MCF 10A (cell line): ENCODE results near the gene PRKG1. TPM values are rescaled to one million over a fixed set of nuclear protein-coding genes. Genes with fewer than 3 reads are reported as not detected.

Source experiments
- BruUV-seq: library from RNA; stranded (reverse); fragments of 400-500 nt; replicated peaks from 2 replicates; lab custom pipeline; 2021; lab: Mats Ljungman, UMichigan
- CTCF ChIA-PET: fragments of 300-600 bp; sonication (Branson Sonifier 250); formaldehyde crosslinking; extraction: SDS; loops from one replicate; lab custom pipeline; 2021; ENCODE audit warnings: antibody characterized with exemption, inconsistent platforms; lab: Yijun Ruan, JAX
- POLR2A ChIA-PET: fragments of 300-600, 350-650 bp; sonication (Branson Sonifier 250); formaldehyde crosslinking; extraction: SDS; loops from one replicate; lab custom pipeline; 2020; ENCODE audit warnings: antibody characterized with exemption, inconsistent platforms; lab: Yijun Ruan, JAX
- DNase-seq: peaks from one replicate; pipeline ENCODE4 v3.0.0-alpha.2; 2018; ENCODE audit not compliant: unreplicated experiment
- H3K27ac Mint-ChIP-seq: one replicate; pipeline ENCODE4 v1.8.0; 2022; ENCODE audit warnings: mild to moderate bottlenecking, low read depth, mixed read lengths; ENCODE audit not compliant: unreplicated experiment
- H3K27me3 Mint-ChIP-seq: one replicate; pipeline ENCODE4 v1.8.0; 2022; ENCODE audit warnings: mixed read lengths; ENCODE audit not compliant: insufficient read depth, unreplicated experiment
- H3K36me3 Mint-ChIP-seq: one replicate; pipeline ENCODE4 v1.8.0; 2022; ENCODE audit warnings: mild to moderate bottlenecking, moderate library complexity, mixed read lengths; ENCODE audit not compliant: insufficient read depth, unreplicated experiment
- H3K4me1 Mint-ChIP-seq: one replicate; pipeline ENCODE4 v1.8.0; 2022; ENCODE audit warnings: mixed read lengths; ENCODE audit not compliant: insufficient read depth, unreplicated experiment
- H3K4me3 Mint-ChIP-seq: one replicate; pipeline ENCODE4 v1.8.0; 2022; ENCODE audit warnings: mild to moderate bottlenecking, moderate library complexity, mixed read lengths; ENCODE audit not compliant: unreplicated experiment
- H3K9me3 Mint-ChIP-seq: one replicate; pipeline ENCODE4 v1.8.0; 2022; ENCODE audit warnings: mixed read lengths; ENCODE audit not compliant: unreplicated experiment
- CTCF ChIP-seq: fragments of 200-600 bp; IDR thresholded peaks from one replicate; pipeline ENCODE4 v1.8.0; 2022; ENCODE audit warnings: antibody characterized with exemption, mild to moderate bottlenecking; ENCODE audit not compliant: unreplicated experiment
- intact Hi-C: fragments of 100-400 bp; cut with micrococcal nuclease; formaldehyde crosslinking; loops from 2 replicates; pipeline ENCODE4 v1.14.1; 2022
- total RNA-seq: library from RNA; stranded (reverse); gene quantifications from 2 replicates; pipeline ENCODE4 v1.2.3, GENCODE V29; 2022

PRKG1 gene
- total RNA-seq, 1 experiment from 2014 or later, result 0.09 TPM

- no peak for DNase-seq
- POLR2A ChIA-PET, result no interaction called here
- CTCF ChIA-PET, result interaction anchor here (0.7 kb wide), 1 partner anchor 179 kb away, joined by 3 read pairs; no protein-coding TSS in a partner anchor
- Mint-ChIP-seq H3K27ac (no peak overlapping the region), H3K27me3 (no peaks in the 10 kb centered on the region), H3K36me3 (no peaks in the 10 kb centered on the region), H3K4me1 (peaks cover 8% of the 10 kb centered on the region), H3K9me3 (no peaks in the 10 kb centered on the region), H3K4me3 (no peak overlapping the region)
- no TSS peak for BruUV-seq
- intact Hi-C loops, result no loop called here
- no peak for TF ChIP-seq CTCF
Measured at GRCh38 chr10:51857305-51857704, 783.0 kb downstream of the PRKG1 start.

- DNase-seq, result peak; percentile 6
- Mint-ChIP-seq H3K36me3 (no peaks in the 10 kb centered on the region), H3K4me3 (no peak overlapping the region), H3K27me3 (no peaks in the 10 kb centered on the region), H3K27ac (no peak overlapping the region), H3K4me1 (peaks cover 8% of the 10 kb centered on the region), H3K9me3 (no peaks in the 10 kb centered on the region)
- CTCF ChIA-PET, result interaction anchor here (0.5 kb wide), 1 partner anchor 26 kb away, joined by 4 read pairs; no protein-coding TSS in a partner anchor
- POLR2A ChIA-PET, result no interaction called here
- BruUV-seq, result no TSS peak
- intact Hi-C loops, result no loop called here
- TF ChIP-seq CTCF, result no peak
Measured at GRCh38 chr10:51860257-51860656, 786.0 kb downstream of the PRKG1 start.

- H3K36me3 Mint-ChIP-seq, result no peaks in the 10 kb centered on the region
- no TSS peak for BruUV-seq
- no peaks in the 10 kb centered on the region for H3K9me3 Mint-ChIP-seq
- no peak overlapping the region for H3K27ac Mint-ChIP-seq
- intact Hi-C loops, result no loop called here
- no peak for TF ChIP-seq CTCF
- H3K4me3 Mint-ChIP-seq, result no peak overlapping the region
- POLR2A ChIA-PET, result no interaction called here
- DNase-seq, result no peak
- peaks cover 8% of the 10 kb centered on the region for H3K4me1 Mint-ChIP-seq
- CTCF ChIA-PET, result no interaction called here
- H3K27me3 Mint-ChIP-seq, result no peaks in the 10 kb centered on the region
Measured at GRCh38 chr10:51861051-51861450, 786.8 kb downstream of the PRKG1 start.

- no peaks in the 10 kb centered on the region for H3K9me3 Mint-ChIP-seq
- TF ChIP-seq CTCF, result no peak
- ChIA-PET CTCF (interaction anchor here (0.5 kb wide), 1 partner anchor 98 kb away, joined by 3 read pairs; no protein-coding TSS in a partner anchor), POLR2A (no interaction called here)
- DNase-seq, result no peak
- H3K4me1 Mint-ChIP-seq, result peaks cover 8% of the 10 kb centered on the region
- H3K27ac Mint-ChIP-seq, result no peak overlapping the region
- H3K4me3 Mint-ChIP-seq, result no peak overlapping the region
- intact Hi-C loops, result no loop called here
- BruUV-seq, result no TSS peak
- H3K27me3 Mint-ChIP-seq, result no peaks in the 10 kb centered on the region
- no peaks in the 10 kb centered on the region for H3K36me3 Mint-ChIP-seq
Measured at GRCh38 chr10:51861731-51862130, 787.4 kb downstream of the PRKG1 start.
